NCI-H2107 (cell line): ENCODE results near the gene IGSF9.
A peak's percentile ranks its signal among the peaks of the same experiment; 100 is the strongest.

Source experiments
- DNase-seq: peaks from one replicate; lab custom pipeline; 2025; lab: John Stamatoyannopoulos, UW

IGSF9 gene

DNA sequence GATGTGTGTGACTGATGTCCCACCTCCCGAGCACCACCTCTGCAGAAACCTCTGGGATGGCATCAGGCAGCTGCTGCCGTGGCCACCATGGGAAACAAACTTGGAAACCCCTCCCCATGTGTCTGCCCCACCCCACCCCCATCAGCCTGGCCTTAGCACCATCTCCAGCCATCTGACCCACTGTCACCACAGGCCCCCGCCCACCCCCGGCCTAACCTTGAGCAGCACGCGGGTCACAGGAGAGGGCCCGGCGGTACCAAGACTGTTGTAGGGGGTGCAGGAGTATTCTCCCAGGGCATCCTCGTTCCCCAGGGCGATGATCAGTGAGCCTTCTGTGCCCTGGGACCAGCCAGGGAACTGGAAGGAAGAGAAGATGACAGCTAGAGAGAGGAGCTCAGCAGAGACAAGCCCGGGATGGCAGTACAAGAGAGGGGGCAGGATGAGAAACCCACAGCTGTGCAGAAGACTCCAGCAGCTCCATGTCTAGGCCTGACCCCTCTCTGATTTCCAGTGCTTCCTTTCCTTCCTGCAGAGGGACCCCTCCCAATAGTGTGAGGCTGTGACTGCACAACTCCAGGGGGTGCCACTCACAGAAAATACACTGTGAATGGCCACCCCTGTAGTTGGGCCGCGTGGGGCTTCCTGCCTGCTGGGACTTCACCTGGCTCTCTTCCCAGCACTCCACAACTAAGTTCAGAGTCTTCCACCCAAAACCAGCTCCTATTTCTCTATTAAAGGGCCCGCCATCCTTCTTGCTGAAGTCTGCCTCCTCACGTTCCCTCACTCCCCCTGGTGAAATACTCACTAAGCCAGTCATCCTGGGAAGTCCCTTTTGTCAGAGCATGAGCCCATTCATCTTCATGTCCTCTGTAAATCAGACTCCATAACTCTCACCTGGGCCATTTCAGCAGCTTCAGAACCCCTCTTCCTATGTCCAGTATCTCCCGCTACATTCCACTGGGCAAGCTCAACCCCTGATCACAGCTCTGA, 12.8 kb downstream of the IGSF9 start:
- no peak for DNase-seq

DNA sequence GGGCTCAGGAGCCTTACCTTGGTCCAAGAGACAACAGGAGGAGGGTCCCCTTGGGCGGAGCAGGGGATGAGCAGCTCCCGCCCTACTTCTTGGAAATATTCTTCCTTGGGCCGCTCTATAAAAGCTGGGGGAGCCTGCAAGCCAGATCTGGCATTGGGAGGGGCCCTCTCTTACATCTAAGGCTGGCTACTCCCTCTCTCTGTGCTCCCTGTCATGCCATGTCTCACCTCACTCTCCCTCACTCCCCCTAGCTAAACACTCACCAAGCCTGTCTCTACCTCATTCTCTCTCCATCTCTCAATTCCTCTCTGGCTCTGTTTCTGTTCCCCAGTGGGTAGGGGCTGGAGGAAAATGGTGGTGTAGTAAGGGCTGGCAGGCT, 13.6 kb downstream of the IGSF9 start:
- no peak for DNase-seq

DNA sequence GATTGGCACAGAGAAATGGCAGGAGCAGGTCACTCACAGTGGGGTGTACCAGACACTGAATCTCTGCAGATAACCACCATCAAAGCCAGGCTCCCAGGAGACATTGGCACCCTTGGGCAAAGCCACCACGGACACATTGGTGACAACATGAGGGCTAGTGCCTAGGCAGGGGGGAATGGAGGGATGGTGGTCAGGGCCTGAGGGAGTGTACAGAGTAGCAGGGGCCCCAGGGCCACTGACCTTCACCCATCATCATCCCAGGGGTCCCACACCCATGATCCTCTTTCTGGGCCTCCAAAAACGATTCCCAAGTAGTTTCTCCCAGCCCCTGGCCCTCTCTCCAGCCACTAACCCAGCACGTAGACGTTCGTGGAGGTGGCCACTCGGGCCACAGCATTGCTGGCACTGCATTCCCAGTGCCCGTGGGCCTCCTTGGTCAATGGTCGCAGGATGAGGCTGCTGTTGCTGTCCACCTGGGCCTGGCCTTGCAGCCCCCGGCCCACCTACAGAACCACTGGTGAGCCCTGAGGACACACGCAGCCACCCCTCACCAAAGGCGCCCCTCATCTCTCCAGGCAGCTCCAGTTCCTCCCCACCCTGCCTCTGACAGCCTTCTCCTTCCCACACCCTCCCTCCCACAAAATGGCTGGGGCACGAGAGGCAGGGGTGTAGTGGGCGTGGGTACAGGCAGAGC, 14.2 kb downstream of the IGSF9 start:
- no peak for DNase-seq

DNA sequence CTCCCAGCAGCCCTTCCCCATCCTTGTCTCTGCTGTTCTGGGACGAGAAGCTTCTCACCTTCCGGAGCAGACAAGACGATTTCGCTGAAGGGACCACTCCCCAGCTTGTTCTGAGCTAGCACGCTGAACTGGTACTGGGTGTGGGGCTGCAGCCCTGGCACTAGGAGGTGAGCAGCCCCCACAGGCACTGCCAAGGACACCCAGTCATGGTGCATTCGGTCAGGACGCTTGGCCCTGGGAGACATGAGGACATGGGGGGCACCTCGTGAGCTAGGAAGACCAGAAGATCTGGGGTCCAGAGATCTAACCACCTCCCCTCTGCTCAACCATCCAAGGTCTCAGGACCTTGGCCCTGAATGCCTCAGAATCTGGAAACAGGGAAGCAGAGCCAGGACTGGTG, 14.8 kb downstream of the IGSF9 start:
- no peak for DNase-seq

DNA sequence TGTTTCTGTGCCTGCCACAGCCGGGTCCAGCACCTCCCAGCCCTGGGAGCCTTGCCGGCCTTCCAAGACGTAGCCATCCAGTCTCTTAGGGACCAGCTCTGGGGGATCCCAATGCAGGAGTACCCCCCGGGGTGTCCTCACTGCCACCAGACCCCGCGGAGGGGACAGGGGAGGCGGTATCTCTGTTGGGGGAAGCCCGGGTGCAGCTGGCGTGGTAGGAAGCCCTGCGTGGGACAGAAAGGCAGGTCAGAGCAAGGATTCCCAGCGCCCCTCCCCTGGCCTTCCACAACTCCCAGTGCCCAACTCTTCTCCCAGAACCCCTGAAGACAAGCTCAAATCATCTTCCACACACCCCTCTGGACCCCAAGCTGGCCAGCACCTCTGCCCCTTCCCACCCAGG, 15.2 kb downstream of the IGSF9 start:
- no peak for DNase-seq

DNA sequence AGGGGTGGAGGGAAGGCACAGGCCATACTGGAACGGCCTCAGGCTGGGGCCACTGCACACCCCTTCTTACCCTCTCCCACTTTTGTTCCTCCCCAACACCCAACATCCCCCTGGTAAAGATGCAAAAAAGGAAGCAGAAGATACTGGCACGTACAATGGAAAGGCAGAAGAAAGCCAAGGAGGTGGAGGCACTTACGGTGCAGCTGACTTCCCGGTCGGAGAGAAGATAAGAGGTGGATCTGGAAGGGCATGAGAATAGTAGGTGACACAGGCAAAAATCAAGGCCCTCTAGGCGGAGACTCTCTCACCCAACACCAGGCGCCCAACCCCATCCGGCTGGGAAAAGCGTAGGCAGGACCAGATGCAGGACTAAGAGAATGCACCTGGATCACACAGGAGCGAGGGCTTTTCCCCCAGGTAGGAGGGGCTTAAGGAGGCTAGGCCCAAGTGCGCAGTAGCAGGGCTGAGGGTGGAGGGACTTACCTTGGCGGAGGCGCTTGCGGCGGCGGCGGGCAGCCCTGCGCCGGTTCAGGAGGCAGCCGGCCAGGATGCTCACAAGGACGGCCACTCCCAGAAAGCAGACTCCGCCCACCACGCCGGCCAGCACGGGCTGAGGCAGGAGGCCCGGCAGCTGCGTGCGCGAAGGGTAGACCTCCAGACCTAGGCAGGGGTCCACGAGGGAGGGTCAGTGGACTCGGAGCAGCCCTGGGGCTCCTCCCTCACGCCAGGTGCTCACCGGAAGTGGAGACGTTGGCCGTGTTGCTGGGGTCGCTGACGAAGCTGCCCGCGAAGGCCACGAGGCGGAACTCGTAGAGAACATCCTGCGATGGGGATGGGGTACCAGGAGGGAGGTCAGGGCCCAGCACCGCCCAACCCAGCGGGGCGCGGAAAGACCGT, 16.0 kb downstream of the IGSF9 start:
- no peak for DNase-seq

DNA sequence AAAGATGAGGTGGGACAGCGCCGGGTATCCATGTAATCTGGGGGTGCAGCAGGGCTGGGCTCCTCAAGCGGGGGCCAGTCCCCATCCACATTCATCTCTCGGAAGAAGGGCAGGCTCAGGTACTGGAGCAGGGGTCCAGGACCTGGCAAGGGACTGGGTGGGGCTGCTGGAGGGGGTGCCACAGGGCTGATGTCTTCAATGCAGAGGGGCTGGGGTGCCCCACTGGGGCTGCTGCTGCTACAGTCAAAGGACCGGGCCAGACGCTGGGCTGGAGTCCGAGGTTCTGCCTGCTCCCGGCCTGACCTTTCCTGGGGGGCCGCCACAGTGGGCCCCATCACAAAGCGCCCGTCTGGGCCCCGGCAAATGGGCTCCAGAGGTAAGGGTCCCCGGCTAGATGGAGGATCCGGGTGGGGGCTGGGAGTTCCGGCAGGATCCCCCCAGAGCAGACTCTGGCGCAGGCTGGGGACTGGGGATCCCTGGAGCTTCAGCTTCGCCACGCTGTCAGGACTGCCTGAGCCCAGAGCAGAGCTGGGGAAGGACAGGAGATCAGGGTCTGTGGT, 16.8 kb downstream of the IGSF9 start:
- no peak for DNase-seq

DNA sequence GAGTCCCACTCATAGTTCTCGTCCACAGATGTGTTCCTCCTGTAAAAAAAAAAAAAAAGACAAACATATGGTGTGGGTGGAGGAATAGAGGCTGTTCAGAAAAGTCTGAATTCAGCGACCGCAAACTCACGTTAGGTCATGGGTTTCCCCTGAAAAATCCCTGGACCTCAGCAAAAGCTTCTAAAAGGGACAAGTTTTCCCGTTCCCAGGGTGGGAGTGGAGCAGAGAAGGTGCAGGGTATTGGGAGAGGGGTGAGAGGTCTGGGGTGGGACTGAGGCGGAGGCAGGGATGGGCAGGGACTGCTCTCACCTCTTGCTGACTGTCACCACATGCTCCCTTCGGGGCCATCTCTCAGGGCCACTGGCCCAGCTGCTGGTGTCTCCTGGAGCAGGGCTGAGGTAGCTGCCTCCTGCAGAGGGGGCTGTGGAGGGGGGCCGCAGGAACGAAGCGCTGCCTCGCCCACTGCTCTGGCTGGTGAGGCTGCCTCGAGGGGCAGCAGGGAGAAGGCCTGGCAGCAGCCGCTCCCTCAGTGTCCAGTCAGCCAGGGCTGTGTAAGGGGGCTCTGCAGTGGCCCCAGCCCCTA, 17.5 kb downstream of the IGSF9 start:
- DNase-seq: no peak

DNA sequence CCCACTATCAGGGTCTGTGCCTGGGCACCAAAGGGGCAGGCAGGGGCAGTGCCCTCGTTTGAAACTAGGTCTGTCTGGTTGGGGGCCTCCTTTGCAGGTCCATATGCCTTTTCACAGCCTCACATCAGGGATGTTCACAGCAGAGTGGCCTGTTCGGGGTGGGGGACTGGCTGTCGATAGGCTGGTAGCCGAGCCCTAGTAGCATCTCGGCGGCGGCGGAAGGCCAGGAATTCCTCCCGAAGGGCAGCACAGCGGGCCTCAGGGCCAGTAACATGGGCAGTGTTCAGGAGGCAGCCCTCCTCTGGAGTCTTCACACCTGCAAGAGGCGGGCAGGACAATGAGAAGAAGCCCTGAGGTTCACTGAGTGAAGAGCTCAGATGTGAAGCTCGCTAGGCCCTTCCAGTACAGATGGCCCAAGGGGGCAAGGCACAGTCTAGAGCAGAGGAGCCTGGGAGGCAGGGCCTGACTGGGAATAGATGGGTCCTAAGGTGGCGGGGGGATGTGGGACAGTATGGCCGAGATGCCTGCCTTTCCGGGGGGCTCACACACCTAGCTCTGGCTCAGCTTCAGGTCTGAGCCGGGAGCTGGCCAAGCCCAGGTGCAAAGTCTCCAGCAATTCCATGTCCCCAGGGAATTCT, 18.1 kb downstream of the IGSF9 start:
- DNase-seq: no peak

DNA sequence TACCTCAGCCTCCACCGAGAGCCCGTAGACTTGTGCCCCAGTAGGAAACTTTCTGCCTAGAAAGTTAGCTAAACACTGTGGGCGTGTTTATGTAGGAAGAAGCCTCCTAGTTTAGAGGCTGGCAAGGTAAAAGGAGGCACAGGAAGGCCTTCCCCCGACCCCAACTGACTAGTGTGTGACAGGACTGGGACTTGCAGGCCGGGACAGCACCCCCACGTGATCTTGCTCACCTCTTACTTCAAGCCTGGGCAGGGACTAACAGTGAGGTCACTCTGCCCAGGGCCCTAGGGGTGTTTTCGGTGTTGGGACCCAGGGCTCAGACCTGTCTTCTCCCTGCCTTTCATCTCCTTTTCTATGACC, 19.7 kb downstream of the IGSF9 start:
- DNase-seq: no peak

DNA sequence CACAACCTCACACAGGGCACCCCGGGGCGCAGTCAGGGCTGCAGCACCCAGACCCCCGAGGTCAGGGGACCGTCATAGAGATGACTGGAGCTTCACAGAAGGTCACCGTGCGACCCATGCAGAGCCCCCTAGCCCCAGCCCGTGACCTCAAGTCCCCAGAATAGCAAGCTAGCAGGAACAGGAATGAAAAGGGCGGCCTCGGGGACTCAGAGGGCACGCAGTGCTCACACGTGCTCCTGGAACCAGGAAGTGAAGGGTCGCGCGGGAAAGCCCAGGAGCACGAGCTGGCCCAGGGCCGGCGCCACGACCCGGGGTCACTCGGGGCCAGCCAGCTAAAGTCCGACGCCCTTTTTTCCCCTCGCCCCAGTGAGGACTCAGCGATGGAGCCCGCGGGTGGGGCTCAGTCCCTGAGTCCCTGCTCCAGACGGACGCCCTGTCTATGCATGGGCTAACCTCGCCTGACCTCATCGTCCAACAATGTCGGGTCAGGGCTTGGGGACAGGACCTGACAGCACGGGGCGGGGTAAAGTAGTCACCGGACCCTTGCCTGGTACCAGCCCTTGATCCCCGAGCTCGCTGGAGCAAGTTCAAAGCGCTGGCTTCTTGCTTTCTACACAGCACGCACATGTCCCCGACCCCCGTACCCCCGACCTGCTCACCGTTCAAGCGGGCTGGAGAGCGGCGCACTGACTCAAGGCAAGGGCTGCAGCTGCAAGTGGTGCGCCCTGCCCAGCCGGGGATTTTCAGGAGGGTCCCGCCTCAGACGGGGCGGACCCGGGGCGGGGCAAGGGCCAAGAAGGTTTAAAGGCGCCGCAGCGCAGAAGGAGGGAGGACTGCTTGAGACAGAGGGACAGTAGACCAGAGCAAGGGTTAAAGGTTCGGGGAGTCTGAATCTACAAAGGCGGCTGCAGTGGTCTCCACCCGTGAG, 20.4 kb downstream of the IGSF9 start, which contains the start of gene TAGLN2:
Gene TAGLN2 (minus strand): TSS at position 717 of the 928 bp plus-strand sequence. CDS start 4,998 bp downstream, outside the sequence.
- peak; percentile 56 for DNase-seq

DNA sequence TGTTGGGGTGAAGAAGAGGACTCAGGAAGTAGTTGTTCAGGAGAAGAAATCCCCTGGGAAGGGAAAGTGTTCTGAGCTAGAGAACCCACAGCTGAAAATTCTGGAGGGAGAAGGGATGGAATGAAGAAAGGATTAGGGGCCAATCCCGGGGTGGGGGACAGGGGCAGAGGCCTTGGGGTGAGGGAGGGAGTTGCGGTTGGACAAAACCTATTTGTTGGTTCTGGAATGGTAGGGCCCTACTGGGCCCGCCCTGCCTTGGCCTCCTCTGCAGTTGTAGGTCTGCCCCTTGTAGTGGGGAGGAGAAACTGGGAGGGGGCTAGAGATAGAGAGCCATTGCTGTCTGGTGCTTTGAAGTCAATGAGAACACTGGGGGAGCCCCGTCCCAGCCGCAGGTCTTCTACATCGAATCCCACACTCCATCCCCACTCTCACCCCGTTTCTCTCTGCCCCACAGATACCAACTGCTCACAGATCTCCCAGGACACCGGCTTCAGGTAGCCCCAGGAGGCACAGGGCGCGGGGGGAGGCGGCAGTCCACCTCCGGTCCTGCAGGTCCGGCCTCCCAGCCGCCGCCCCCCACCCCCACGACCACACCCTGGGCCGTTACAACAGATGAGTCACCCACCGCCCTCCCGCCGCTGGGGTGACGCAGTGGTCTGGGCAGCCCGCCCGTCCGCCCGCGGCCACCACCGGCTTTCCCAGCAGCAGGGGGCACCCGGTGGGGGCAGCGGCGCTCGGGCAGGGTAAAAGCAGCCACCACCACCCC, 21.2 kb downstream of the IGSF9 start:
- no peak for DNase-seq

DNA sequence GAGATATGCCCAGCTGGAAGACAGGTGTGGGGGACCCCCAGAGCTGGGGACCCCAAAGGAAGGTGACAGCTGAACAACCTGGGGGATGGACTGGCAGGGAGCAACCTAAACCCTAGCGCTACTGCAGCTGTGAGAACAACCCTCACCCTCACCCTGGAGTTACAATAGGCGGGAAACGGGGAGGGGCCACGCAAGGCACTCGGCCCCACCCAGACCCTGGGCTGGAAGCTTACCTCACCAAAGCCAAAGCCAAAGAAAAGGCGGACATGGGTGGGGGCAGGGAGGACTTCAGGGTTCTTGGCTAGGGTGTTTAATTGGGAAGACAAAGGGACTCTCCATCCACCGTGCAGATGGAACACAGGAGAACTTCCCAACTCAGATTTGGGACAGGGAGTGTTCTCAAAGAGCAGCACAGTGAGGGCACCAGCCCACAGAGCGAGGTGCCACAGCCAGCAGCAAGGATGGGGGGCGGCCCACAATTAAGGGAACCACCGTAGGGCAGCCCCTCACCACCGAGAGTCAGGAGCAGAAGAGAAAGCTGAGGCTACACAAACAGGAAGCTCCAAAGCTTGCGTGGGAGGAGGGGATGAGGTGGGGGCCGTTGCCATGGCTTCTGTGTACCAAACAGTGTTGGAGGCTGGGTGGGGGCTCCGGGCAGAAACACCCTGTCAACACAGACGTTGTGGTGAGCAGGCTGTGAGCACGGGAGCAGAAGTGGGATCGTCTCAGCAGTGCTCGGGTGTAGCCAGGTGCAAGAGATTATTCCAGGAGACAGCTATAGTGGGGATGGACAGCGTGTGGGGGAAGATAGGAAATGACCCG, 22.0 kb downstream of the IGSF9 start:
- peak; percentile 72 for DNase-seq

DNA sequence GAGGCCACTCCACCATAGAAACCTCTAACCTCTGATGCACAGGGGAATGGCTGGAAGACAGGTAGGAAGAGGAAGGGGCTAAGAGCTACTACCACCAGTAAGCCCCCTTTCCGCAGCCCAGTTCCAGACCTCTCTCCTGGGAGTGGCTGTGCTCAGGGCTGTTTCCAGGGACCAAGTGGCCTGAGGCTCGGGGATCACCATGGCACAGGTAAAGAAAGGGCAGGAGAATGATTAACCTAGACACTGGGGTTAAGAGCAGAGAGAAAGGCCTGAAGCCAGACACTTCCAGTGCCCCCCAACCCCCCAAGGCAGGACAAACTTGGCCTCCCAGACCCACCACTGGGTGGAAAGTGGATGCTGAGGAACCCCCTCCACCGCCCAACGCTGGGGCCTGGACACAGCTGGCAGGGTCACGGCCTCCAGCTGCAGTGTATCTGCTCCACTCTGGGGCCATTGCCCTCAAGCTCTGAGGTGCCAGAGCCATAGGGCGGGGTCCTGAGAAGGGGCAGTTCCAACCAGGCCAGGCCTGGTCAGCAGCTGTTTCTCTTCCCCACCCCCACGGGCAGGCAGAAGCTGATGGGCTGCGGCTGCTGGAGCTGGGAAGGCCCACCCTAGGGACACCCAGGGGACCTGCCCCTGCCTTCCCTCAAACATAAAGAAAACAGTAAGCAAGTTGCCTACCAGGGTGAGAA, 22.8 kb downstream of the IGSF9 start:
- DNase-seq: no peak

DNA sequence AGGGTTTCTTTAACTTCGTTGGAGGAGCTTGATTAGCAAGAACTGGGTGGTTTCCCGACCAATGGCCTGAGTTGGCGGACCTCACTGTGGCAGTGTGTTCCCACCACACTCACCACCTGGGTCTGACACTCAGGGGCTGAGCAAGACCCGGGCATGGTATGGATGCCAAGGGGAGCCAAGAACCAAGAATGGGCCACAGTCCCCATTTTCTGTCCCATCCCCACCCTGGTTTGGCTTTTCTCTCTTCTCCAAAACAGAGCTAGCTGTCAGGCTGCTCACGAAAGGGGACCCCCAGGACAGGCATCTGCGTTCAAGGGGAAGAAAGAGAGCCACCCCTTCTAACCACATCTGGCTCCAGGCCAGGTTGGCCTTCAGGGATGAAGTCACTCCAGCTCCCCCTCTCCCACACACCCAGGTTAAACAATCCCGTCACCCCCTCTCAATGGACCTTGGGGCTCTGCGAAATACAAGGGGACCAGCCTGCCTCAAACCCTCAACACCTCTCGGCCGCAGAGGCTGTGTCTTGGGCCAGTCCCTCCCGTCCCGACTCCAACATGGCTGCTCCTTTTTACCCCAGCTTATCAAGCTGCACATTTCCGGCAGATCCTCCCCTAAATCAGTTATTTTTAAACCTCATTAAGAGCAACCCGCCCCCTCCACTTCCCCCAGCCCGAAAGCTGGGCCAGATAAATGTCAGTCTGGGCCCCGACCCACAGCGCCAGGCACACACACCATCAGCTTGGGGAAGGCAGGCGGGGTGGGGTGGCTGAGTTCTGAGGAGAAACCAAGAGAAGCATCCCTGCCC, 23.5 kb downstream of the IGSF9 start:
- no peak for DNase-seq

DNA sequence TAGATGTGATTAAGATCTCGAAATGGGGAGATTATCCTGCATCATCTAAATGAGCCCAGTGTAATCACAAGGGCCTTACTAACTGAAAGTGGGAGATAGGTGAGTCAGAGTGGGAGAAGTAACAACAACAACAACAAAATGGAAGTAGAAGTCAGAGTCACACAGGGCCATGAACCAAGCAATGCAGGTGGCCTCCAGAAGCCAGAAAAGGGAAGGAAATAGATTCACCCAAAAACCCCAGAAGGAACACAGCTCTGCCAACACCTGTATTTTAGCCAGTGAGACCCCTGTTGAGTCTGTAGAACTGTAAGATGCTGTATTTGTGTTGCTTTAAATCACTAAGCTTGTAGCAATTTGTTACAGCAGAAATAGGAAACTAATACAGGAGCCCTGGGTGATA, 24.2 kb downstream of the IGSF9 start:
- no peak for DNase-seq

DNA sequence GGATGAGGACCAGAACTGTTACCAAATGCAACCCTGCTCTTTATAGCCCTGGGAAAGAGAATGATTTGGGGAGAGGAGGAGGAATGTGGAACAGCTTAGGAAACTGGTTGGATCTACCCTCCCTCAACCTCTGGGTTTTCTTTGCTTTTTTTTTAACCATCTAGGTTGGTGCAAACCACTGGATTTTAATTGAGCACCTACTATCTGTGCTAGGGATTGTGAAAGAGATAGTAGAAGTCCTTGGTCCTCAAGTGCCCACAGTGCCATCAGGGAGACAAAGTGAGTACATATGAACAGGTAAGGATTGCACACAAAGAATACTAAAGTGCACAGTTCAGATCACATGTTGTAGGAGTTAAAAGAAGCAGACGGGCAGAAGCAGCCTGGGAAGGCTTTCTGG, 24.8 kb downstream of the IGSF9 start:
- no peak for DNase-seq
